K562 (cell line): Measurements from ENCODE around the gene POLR2J. TPM values are rescaled to one million over a fixed set of nuclear protein-coding genes. Genes with fewer than 3 reads are reported as not detected.

Source experiments
- BHLHE40 ChIP-seq: IDR thresholded peaks from 2 replicates; pipeline ENCODE4 v1.6.1; 2011; ENCODE audit warnings: low read length, improper control_type of control experiment
- BRD4 ChIP-seq: fragments of 200-600 bp; sonication (generic); IDR thresholded peaks from 2 replicates; pipeline ENCODE4 v1.6.1; 2017; ENCODE audit warnings: inconsistent platforms
- CTCF ChIP-seq, 3 experiments: IDR thresholded peaks in 2 of 3; conservative IDR thresholded peaks in 1 of 3; 2 replicates each; pipeline ENCODE4 v1.5.1; 2011 to 2012; ENCODE audit warnings: low read length in 3 of 3, mild to moderate bottlenecking in 3 of 3, control low read depth in 2 of 3, improper control_type of control experiment in 1 of 3, inconsistent platforms in 1 of 3, low read depth in 1 of 3, mixed read lengths in 1 of 3, moderate library complexity in 1 of 3; ENCODE audit not compliant: insufficient read depth in 2 of 3
- E2F3 ChIP-seq: fragments of 250-450 bp; sonication (Bioruptor Pico); IDR thresholded peaks from 2 replicates; pipeline ENCODE4 v1.4.0; 2020; ENCODE audit warnings: mild to moderate bottlenecking
- GABPA ChIP-seq: fragments of 200-800 bp; sonication (Bioruptor generic); conservative IDR thresholded peaks from 2 replicates; pipeline ENCODE4 v1.6.1; 2016; ENCODE audit warnings: low read depth, missing genetic modification characterization, missing compliant biosample characterization
- GMEB1 ChIP-seq: fragments of 250-450 bp; sonication (Bioruptor Pico); IDR thresholded peaks from 2 replicates; pipeline ENCODE4 v1.4.0; 2020; ENCODE audit warnings: mild to moderate bottlenecking
- HMBOX1 ChIP-seq: sonication (generic); IDR thresholded peaks from 2 replicates; pipeline ENCODE4 v1.6.1; 2016
- HNRNPLL ChIP-seq: fragments of 200-400 bp; formaldehyde crosslinking; IDR thresholded peaks from 2 replicates; pipeline ENCODE4 v1.6.1; 2017; ENCODE audit warnings: low read length, low read depth, mild to moderate bottlenecking; ENCODE audit not compliant: poor library complexity, severe bottlenecking
- KAT2B ChIP-seq: IDR thresholded peaks from one replicate; pipeline ENCODE4 v1.6.1; 2012; ENCODE audit warnings: low read depth, mild to moderate bottlenecking, control low read depth, inconsistent platforms, low read length, moderate library complexity
- MTA3 ChIP-seq: fragments of 450-650 bp; formaldehyde crosslinking; IDR thresholded peaks from 2 replicates; pipeline ENCODE4 v1.6.1; 2017; ENCODE audit warnings: mild to moderate bottlenecking, borderline replicate concordance
- RBFOX2 ChIP-seq: fragments of 200-400 bp; formaldehyde crosslinking; IDR thresholded peaks from 2 replicates; pipeline ENCODE4 v1.6.1; 2017; ENCODE audit warnings: low read depth, mild to moderate bottlenecking, low read length, moderate library complexity
- SUPT5H ChIP-seq: fragments of 450-650 bp; IDR thresholded peaks from 2 replicates; pipeline ENCODE4 v1.6.1; 2016
- TCF3 ChIP-seq: sonication (generic); formaldehyde crosslinking; IDR thresholded peaks from 2 replicates; pipeline ENCODE4 v1.4.0; 2020; ENCODE audit warnings: mild to moderate bottlenecking, missing genetic modification reagents
- YY1 ChIP-seq, 3 experiments: IDR thresholded peaks; 2 replicates each; pipeline ENCODE4 v1.6.1; 2011; ENCODE audit warnings: low read length in 2 of 3, mild to moderate bottlenecking in 2 of 3, moderate library complexity in 2 of 3, borderline replicate concordance in 1 of 3, control low read depth in 1 of 3, low read depth in 1 of 3; ENCODE audit not compliant: insufficient read depth in 3 of 3, insufficient replicate concordance in 2 of 3, control insufficient read depth in 1 of 3, insufficient read length in 1 of 3; ENCODE audit errors: extremely low read depth in 1 of 3
- ZBTB7A ChIP-seq: IDR thresholded peaks from 2 replicates; pipeline ENCODE4 v1.6.1; 2011; ENCODE audit warnings: low read depth, mild to moderate bottlenecking, low read length, moderate library complexity, borderline replicate concordance; ENCODE audit not compliant: control insufficient read depth
- ZNF717 ChIP-seq: fragments of 250-450 bp; sonication (Bioruptor Pico); IDR thresholded peaks from 2 replicates; pipeline ENCODE4 v1.5.0; 2021
- polyA plus RNA-seq, 8 experiments: library from polyadenylated mRNA; depleted of rRNA in 4 of 8; stranded (reverse) in 5 of 8; unstranded in 3 of 8; fragments of >200 nt; fragmentation: Nextera tagmentation in 2 of 8; fragmentation: Illumina TruSeq in 1 of 8; extraction: Ambion mirVana in 2 of 8; extraction: Trizol in 1 of 8; gene quantifications; 2 replicates each; pipeline versions ENCODE4 v1.2.1 to v1.2.3, GENCODE V29; 2011 to 2014; ENCODE audit warnings: inconsistent platforms in 1 of 8, missing spikeins in 1 of 8
- total RNA-seq, 7 experiments: library from RNA; depleted of rRNA in 6 of 7; stranded (reverse); fragments of >200 nt in 6 of 7; fragmentation: Illumina TruSeq in 2 of 7; extraction: Trizol in 2 of 7; gene quantifications; 2 replicates each; pipeline versions ENCODE4 v1.2.1 to v1.2.3, GENCODE V29; 2011 to 2021; ENCODE audit warnings: low replicate concordance in 1 of 7
- TF ChIP-seq, protein P1 (sequence below): sonication (generic); formaldehyde crosslinking; IDR thresholded peaks from 2 replicates; pipeline ENCODE4 v1.9.0; 2022; ENCODE audit warnings: mild to moderate bottlenecking, missing genetic modification reagents
- TF ChIP-seq, protein P2 (sequence below), 2 experiments: fragments of 200-800 bp in 1 of 2; sonication (Bioruptor generic) in 1 of 2; sonication (generic) in 1 of 2; formaldehyde crosslinking in 1 of 2; IDR thresholded peaks in 1 of 2; conservative IDR thresholded peaks in 1 of 2; 2 replicates each; pipeline versions ENCODE4 v1.5.0 to v1.6.1; 2016 to 2020; ENCODE audit warnings: missing compliant biosample characterization in 1 of 2, missing genetic modification characterization in 1 of 2, missing genetic modification reagents in 1 of 2

POLR2J gene
- total and polyA plus RNA-seq, 9 of the 15 experiments (the other 6 are each of a cell fraction or from before 2014, with no cell fraction given) = 32.3 to 220 (median 113) TPM

DNA sequence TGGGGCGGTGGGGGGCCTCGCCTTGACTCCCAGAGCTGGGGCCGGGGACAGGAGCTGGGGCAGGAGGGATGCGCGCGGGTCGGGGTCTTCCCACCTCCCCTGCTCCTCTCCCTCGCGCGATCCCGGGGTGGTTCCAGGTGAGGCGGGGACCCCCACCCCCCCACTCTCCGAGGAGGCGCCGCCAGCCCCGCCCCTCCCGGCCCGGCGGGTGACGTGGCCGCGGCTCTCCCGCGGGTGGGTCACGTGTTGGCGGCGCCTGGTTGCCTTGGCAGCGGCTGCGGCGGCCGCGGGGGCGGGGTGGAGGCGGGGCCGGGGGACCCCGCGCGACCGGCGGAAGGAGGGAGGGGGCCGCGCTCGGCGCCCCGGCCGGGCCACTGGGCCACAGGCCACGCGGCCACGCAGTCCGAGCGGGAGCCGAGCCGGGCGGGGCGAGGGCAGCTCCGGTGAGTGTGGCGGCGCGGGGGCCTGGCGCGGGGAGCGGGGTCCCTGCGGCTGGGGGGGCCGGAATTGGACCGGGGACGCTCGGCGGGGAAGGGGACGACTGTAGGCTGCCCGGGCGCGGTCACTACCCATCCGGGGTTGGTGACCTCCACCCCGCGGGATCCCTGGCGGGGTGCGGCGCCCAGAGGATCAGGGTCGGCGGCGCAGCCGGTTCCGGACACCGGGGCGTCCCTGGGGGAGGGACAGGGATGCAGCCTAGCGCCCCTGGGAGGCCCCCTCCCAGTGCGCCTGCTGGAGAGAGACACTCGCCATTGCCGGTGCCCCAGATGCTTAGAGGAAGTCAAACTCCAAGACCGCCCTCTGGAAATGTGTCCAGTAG is 45.3 kb downstream of the POLR2J start, which contains the start of gene ORAI2 (continued):
- TF ChIP-seq KAT2B (no peak), CTCF (IDR thresholded peaks at IDR 0.05 in 2 of 3, conservative IDR thresholded peaks at IDR 0.05 in 1 of 3; ENCODE audit: insufficient read depth in 2 of 3, low read depth in 1 of 3, low read length in 3 of 3) (0 out of 6 replicates have a peak, but pooled peaks of 1 of the 3 experiments have one; percentile 11), TCF3 (no peak), GABPA (peak; percentile 65), ZBTB7A (peak; percentile 43), BHLHE40 (peak; percentile 91), YY1 (IDR thresholded peaks at IDR 0.05; ENCODE audit: borderline replicate concordance in 1 of 3, control insufficient read depth in 1 of 3, extremely low read depth in 1 of 3, insufficient read depth in 3 of 3, insufficient read length in 1 of 3, insufficient replicate concordance in 2 of 3, low read depth in 1 of 3, low read length in 2 of 3) (peak in 2 of 3 experiments; percentile 13 to 23), MTA3 (no peak), RBFOX2 (peak; percentile 64), HMBOX1 (no peak), SUPT5H (no peak), BRD4 (0 out of 2 replicates have a peak, but pooled peaks have one; percentile 42), E2F3 (no peak), GMEB1 (CRISPR knock-in tag) (0 out of 2 replicates have a peak, but pooled peaks have one; percentile 34), ZNF717 (CRISPR knock-in tag) (no peak), HNRNPLL (no peak)
- TF ChIP-seq, protein P1, sequence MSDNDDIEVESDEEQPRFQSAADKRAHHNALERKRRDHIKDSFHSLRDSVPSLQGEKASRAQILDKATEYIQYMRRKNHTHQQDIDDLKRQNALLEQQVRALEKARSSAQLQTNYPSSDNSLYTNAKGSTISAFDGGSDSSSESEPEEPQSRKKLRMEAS (CRISPR knock-in tag) = peak; percentile 23; the same call in 1 of the 2 replicates
- TF ChIP-seq, protein P2, sequence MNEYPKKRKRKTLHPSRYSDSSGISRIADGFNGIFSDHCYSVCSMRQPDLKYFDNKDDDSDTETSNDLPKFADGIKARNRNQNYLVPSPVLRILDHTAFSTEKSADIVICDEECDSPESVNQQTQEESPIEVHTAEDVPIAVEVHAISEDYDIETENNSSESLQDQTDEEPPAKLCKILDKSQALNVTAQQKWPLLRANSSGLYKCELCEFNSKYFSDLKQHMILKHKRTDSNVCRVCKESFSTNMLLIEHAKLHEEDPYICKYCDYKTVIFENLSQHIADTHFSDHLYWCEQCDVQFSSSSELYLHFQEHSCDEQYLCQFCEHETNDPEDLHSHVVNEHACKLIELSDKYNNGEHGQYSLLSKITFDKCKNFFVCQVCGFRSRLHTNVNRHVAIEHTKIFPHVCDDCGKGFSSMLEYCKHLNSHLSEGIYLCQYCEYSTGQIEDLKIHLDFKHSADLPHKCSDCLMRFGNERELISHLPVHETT (CRISPR knock-in tag; conservative IDR thresholded peaks at IDR 0.05 in 1 of 2, IDR thresholded peaks at IDR 0.05 in 1 of 2) = 0 out of 4 replicates have a peak, but pooled peaks of 1 of the 2 experiments have one; percentile 50
